ENCODE data around the gene TMEM60.
"Not testable (repeated sequence)": the region's sequence is repeated elsewhere in the genome, so short reads cannot be mapped to it uniquely, and the experiment has no call there.

GRCh38 chr7:77836425-77836824, 38.2 kb upstream of the TMEM60 start:
- not testable (repeated sequence) for TF ChIP-seq CTCF, POLR2A (IDR thresholded peaks at IDR 0.05)

All from heart left ventricle (tissue), 13 donors.